GM12892 (cell line): ENCODE results near the gene MYOZ3.

Experiments used
- DNase-seq: peaks from one replicate; pipeline ENCODE4 v3.0.0; 2011; ENCODE audit not compliant: insufficient read length
- FAIRE-seq: peaks from 2 replicates; lab custom pipeline; 2011; peaks lifted over from hg19 to GRCh38; lab: Jason Lieb, UNC
- POLR2A ChIP-seq: IDR thresholded peaks from 2 replicates; pipeline ENCODE4 v1.6.1; 2011; ENCODE audit warnings: low read depth, low read length, control low read depth
- POLR2AphosphoS5 ChIP-seq: IDR thresholded peaks from 2 replicates; pipeline ENCODE4 v1.6.1; 2011; ENCODE audit warnings: low read depth, low read length, control low read depth
- TAF1 ChIP-seq: IDR thresholded peaks from 2 replicates; pipeline ENCODE4 v1.6.1; 2011; ENCODE audit warnings: low read depth, mild to moderate bottlenecking, control low read depth, low read length, borderline replicate concordance

MYOZ3 gene

DNA sequence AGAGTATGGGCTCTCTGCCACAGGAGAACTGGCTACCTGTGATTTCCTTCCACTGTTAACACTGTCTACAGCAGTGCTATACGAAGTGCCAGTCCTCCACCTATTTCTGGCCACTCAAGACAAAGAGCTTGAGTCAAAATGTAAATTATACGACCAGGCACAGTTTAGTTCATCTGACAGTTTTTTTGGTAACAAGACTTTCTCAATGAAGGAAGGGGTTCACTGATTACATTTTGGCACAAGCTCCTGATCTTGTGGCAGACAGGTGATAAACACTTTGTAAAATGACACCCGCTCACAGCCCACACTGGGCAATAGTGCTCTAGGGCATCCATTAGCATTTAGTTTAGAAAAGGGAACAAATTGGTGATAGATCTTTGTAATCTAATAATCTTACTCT lies 31.2 kb downstream of the MYOZ3 start:
- DNase-seq (no peak), FAIRE-seq (no peak)
- TF ChIP-seq TAF1, result no peak
- no peak for TF ChIP-seq POLR2A
- no peak for TF ChIP-seq POLR2AphosphoS5

DNA sequence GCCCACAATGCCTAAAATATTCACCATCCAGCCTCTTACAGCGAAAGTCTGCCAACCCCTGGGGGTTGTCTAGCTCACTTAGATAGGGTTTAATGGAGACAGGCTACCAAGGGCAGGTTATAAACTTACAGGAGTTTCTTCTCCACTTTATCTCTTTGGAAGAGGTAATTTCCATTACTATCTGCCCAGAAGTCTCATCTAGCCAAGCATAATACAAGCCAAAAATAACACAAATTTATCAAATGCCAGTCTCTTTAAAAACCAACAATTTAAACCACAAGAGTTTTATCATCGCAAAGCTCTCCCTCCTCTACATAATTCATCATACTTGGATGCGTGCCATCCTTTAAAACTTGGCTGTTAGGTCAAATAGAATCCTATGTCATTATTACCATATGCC lies 33.6 kb downstream of the MYOZ3 start:
- no peak for DNase-seq
- no peak for TF ChIP-seq POLR2AphosphoS5
- no peak for TF ChIP-seq TAF1
- TF ChIP-seq POLR2A, result no peak
- no peak for FAIRE-seq

DNA sequence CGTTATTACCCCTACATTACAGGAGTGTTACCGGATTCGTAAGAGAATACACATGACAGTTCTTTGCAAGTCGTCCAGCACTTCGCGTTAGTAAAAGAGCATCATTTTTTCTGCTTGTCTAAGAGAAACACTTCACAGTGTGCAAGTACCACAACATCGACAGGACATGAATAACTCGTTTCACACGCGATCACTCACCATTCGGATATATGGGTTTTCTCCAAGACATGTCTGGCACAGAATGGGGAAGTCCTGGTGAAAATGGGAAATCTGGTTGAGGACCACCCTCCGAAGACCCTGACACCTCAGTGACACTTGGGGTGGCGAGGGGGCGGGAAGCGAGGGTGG lies 39.2 kb downstream of the MYOZ3 start:
- TF ChIP-seq TAF1, result no peak
- no peak for TF ChIP-seq POLR2A
- TF ChIP-seq POLR2AphosphoS5, result no peak
- DNase-seq, result no peak
- FAIRE-seq, result no peak

GRCh38 chr5:150700594-150701377 lies 39.7 kb downstream of the MYOZ3 start, which contains the start of gene RBM22:
RBM22 (minus strand) TSS chr5:150701062; CDS start chr5:150700985, 77 bp downstream.
- peak; percentile 83 for TF ChIP-seq POLR2A
- TF ChIP-seq TAF1, result peak; percentile 70; the same call in 1 of the 2 replicates
- peak; percentile 92 for TF ChIP-seq POLR2AphosphoS5
- peak; percentile 69 for DNase-seq
- FAIRE-seq, result peak; percentile 91

DNA sequence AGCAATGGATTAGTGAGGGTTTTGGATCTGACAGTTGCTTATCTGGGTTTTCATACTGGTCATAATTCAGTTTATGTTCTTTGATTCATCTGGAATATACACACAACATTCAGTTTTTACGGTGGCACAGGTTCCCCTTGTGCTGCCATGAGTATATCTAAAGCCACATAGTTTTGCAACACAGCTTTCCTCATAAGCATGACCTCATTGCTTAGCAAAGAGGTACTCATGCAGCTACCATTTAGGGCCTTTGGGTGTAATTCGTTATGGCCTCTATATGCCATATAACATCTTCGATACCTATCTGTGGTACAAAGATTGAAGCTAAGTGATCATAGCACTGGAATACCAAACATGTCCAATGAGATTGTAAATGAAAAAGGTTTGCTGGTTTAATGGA lies 42.7 kb downstream of the MYOZ3 start:
- DNase-seq (no peak), FAIRE-seq (no peak)
- no peak for TF ChIP-seq POLR2AphosphoS5
- TF ChIP-seq POLR2A, result no peak
- no peak for TF ChIP-seq TAF1

GRCh38 chr5:150706776-150707390 lies 45.8 kb downstream of the MYOZ3 start:
- DNase-seq, result no peak
- no peak for FAIRE-seq
- no peak for TF ChIP-seq POLR2AphosphoS5
- no peak for TF ChIP-seq POLR2A
- no peak for TF ChIP-seq TAF1

- TF ChIP-seq POLR2AphosphoS5 (no peak), POLR2A (no peak), TAF1 (no peak)
- FAIRE-seq (no peak), DNase-seq (no peak)
Observed at GRCh38 chr5:150710165-150710564, 49.1 kb downstream of the MYOZ3 start.

DNA sequence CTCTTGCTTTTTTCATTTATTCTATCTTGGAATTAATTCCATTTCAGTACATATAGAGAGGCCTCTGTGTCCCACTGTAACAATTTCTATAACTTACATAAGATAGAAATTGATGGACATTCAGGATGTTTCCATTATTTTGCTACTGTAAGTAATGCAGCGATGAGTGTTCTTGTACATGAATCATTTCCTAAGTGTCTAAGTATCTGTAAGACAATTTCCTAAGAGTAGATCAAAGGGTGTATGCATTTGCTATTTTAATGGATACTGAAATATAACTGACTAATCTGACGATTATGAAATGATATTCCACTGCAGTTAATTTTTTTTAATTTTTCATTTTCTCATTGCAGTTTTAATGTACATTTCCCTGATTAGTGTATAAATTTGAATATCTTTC lies 62.8 kb downstream of the MYOZ3 start:
- TF ChIP-seq TAF1 (no peak), POLR2AphosphoS5 (no peak), POLR2A (no peak)
- DNase-seq, result no peak
- FAIRE-seq, result no peak
